ENCODE data around the gene NABP2.

NABP2 gene

DNA sequence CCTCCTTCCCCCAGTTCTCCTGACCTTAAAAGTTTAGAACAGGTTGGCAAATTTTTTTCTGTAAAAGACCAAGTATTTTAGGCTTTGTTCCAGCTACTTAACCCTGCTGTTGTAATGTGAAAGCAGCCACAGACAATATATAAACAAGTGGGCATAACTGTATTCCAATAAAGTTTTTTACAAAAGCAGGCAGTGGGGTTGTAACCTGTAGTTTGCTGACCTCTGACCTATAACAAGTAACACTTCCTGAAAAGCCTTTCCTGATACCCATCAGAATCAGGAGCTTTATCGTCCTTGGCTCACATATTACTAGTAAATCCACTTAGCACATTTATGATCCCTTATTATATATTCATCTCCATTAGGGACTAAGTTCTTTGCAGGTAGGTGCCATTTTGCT lies 21.8 kb upstream of the NABP2 start:
- no peak for DNase-seq (ENCODE audit: low read depth)
- no peak overlapping the region for H3K4me3 ChIP-seq (ENCODE audit: low read depth, low read length)
- TF ChIP-seq, protein P1, sequence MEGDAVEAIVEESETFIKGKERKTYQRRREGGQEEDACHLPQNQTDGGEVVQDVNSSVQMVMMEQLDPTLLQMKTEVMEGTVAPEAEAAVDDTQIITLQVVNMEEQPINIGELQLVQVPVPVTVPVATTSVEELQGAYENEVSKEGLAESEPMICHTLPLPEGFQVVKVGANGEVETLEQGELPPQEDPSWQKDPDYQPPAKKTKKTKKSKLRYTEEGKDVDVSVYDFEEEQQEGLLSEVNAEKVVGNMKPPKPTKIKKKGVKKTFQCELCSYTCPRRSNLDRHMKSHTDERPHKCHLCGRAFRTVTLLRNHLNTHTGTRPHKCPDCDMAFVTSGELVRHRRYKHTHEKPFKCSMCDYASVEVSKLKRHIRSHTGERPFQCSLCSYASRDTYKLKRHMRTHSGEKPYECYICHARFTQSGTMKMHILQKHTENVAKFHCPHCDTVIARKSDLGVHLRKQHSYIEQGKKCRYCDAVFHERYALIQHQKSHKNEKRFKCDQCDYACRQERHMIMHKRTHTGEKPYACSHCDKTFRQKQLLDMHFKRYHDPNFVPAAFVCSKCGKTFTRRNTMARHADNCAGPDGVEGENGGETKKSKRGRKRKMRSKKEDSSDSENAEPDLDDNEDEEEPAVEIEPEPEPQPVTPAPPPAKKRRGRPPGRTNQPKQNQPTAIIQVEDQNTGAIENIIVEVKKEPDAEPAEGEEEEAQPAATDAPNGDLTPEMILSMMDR (IDR thresholded peaks at IDR 0.05; ENCODE audit: insufficient read depth, low read depth, low read length, missing control alignments), result no peak

DNA sequence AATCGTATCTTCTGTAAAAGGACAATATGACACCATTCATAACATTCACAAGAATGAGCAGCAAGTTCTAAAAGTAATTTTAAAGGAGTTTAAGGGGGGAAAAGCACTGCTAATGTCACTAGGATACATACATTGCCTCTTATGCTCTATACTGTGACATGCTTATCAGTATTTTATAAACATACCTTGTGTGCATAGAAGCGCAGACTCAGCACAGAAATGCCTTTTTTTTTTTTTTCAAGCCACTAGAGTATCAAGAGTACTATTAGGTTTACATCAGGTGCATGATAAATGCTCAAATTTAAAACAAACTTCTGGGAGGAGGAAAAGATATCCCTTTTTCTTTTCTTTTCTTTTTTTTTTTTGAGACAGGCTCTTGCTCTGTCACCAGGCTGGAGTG lies 21.3 kb upstream of the NABP2 start:
- no peak overlapping the region for H3K4me3 ChIP-seq (ENCODE audit: low read depth, low read length)
- TF ChIP-seq, protein P1 (IDR thresholded peaks at IDR 0.05; ENCODE audit: insufficient read depth, low read depth, low read length, missing control alignments), result no peak
- no peak for DNase-seq (ENCODE audit: low read depth)

DNA sequence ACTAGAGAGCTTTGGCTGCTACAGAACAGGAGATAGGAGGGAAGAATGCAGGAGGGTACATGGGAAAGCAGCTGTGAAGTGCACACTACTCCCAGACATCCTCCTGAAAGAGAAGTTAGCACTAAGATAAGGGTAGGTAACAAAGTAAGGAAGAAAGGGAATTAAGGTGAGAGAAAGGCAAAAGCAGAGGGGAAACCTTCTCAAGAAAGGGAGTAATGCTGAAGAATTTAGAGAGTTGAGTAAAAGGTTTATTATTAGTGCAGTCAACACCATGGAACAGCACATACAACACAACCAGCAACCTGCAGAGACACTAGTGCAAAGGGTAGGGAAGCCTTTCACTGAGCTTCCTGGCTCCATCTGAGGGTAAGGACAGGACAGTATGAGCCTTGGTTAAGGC lies 19.9 kb upstream of the NABP2 start:
- no peak for DNase-seq (ENCODE audit: low read depth)
- TF ChIP-seq, protein P1 (IDR thresholded peaks at IDR 0.05; ENCODE audit: insufficient read depth, low read depth, low read length, missing control alignments), result no peak
- H3K4me3 ChIP-seq (ENCODE audit: low read depth, low read length), result no peak overlapping the region

DNA sequence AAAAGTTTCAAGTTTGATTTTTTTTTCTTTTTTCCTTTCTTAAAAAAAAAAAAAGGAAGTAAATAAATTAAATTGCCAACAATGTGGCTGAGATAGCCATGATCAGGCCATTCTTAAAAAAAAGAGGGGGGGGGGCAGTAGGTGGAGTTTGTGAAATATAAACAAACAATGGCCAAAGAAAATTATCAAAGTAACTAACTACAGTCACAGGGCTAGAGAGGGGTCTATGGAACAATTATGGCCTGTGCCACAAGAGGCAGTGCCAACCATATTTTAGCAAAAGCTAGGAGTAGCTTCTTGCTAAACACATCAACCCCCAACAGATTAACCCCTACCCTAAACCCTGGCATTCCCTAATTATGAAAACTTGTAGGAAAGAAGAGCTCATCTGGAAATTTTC lies 18.7 kb upstream of the NABP2 start:
- no peak overlapping the region for H3K4me3 ChIP-seq (ENCODE audit: low read depth, low read length)
- TF ChIP-seq, protein P1 (IDR thresholded peaks at IDR 0.05; ENCODE audit: insufficient read depth, low read depth, low read length, missing control alignments), result no peak
- DNase-seq (ENCODE audit: low read depth), result no peak

DNA sequence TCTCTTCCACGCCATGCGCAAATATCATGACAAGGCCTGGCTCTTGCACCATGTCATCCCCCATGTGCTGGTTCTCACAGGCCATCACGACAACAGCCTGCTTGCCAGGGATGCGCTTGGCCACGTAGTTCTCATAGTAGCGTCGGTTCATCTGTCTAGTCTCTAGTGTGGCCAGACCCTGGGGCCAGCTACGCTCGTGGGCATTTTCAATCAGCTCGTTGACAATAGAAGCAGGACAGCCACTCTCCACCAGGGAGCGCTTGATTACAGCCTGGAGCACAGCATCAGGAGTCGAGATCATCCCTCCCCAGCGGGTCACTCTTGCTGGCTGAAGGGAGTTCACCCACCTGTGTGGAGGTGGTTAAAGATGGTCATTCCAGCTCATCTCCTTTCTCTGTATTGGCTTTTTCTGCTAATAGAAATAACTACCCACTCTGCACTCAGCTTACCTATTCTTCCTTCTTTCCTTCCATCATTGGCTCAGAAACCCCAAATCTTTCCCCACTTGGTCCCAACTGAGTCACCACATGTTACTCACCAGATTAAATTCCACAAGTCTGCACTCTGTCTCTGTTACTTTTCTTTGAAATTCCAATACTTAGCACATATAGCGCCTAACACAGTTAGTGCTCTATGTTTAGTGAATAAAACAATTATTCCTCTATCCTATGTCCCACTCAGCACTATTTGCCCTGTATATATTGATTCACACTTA lies 17.5 kb upstream of the NABP2 start:
- DNase-seq (ENCODE audit: low read depth), result peak; percentile 62
- TF ChIP-seq, protein P1 (IDR thresholded peaks at IDR 0.05; ENCODE audit: insufficient read depth, low read depth, low read length, missing control alignments), result peak; percentile 62
- H3K4me3 ChIP-seq (ENCODE audit: low read depth, low read length), result no peak overlapping the region

DNA sequence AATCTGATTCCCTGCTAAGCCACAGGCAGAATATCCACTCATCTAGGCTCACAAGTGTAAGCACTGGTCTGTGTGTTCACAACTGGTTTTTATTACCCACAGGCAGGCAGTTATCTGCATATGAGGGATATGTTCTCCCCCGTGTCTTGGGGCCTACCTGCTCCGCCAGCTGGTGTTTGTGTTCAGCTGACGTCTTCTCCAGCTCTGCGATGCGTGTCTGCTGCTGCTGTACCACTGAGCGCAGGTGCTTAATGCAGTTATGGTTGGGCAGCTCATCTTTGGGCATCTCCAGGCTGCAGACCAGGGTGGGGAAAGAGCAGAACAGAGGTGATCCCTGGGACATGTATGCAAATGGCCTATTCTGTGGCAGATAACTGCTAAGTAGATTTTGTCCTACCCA lies 16.1 kb upstream of the NABP2 start:
- TF ChIP-seq, protein P1 (IDR thresholded peaks at IDR 0.05; ENCODE audit: insufficient read depth, low read depth, low read length, missing control alignments), result no peak
- H3K4me3 ChIP-seq (ENCODE audit: low read depth, low read length), result no peak overlapping the region
- no peak for DNase-seq (ENCODE audit: low read depth)

DNA sequence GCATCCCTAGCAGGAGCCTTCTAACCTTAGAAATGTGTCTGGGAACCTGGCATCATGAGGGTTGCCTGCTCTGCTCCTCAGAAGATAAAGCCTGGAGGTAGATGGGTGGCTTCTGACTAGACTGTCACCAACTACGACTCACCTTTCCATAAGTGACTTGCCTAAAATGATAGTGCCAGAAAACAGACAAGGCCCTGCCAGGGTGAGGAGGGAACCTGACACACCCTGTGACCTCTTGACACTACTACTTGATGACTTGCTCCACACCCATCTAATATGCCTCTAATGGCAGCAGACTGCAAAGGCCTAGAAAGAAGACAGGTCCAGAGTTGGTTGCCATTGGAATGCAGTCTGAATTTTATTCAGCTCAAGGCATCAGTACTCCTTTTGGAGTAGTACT lies 11.8 kb upstream of the NABP2 start:
- DNase-seq (ENCODE audit: low read depth), result no peak
- H3K4me3 ChIP-seq (ENCODE audit: low read depth, low read length), result no peak overlapping the region
- TF ChIP-seq, protein P1 (IDR thresholded peaks at IDR 0.05; ENCODE audit: insufficient read depth, low read depth, low read length, missing control alignments), result no peak

All from GM12865 (cell line).